Measurements from ENCODE around the gene KIF12. TPM values are rescaled to one million over a fixed set of nuclear protein-coding genes. Genes with fewer than 3 reads are reported as not detected.

The KIF12 gene
- total and polyA plus RNA-seq, 2 experiments from 2014 or later, result 39.9 to 97.3 TPM

- DNase-seq (ENCODE audit: low spot score), result no peak
- H3K79me2 ChIP-seq, result no peaks in the 10 kb centered on the region
- no peak overlapping the region for H3K4me3 ChIP-seq
- no peak overlapping the region for H3K27ac ChIP-seq
- no peak for TF ChIP-seq CTCF (IDR thresholded peaks at IDR 0.05; ENCODE audit: poor library complexity)
- no peak for TF ChIP-seq EZH2 (IDR thresholded peaks at IDR 0.05; ENCODE audit: borderline replicate concordance)
- TF ChIP-seq EZH2phosphoT487 (IDR thresholded peaks at IDR 0.05; ENCODE audit: low read depth, severe bottlenecking, unreplicated experiment), result no peak
- no peaks in the 10 kb centered on the region for H3K36me3 ChIP-seq (replicated peaks; ENCODE audit: insufficient read depth, low read depth)
- peaks cover 29% of the 10 kb centered on the region for H3K4me1 ChIP-seq (ENCODE audit: insufficient read depth)
- no peaks in the 10 kb centered on the region for H3K9me2 ChIP-seq (replicated peaks; ENCODE audit: insufficient read depth)
- no peaks in the 10 kb centered on the region for H3K9me3 ChIP-seq (ENCODE audit: low read depth)
- no peak overlapping the region for H2AFZ ChIP-seq
- H4K20me1 ChIP-seq (ENCODE audit: insufficient read depth, poor library complexity, severe bottlenecking), result no peaks in the 10 kb centered on the region
- 87% methylated on average over 12 of the region's 12 CpGs for WGBS (ENCODE audit: low lambda C conversion rate, missing lambda C conversion rate)
- no peak overlapping the region for H3K4me2 ChIP-seq
- no peaks in the 10 kb centered on the region for H3K27me3 ChIP-seq
Observed at GRCh38 chr9:114116126-114116747, 17.1 kb upstream of the KIF12 start.

- H3K9me3 ChIP-seq (ENCODE audit: low read depth), result no peaks in the 10 kb centered on the region
- 64% methylated on average over 9 of the region's 9 CpGs for WGBS (ENCODE audit: low lambda C conversion rate, missing lambda C conversion rate)
- H4K20me1 ChIP-seq (ENCODE audit: insufficient read depth, poor library complexity, severe bottlenecking), result no peaks in the 10 kb centered on the region
- no peak overlapping the region for H2AFZ ChIP-seq
- H3K4me1 ChIP-seq (ENCODE audit: insufficient read depth), result peaks cover 27% of the 10 kb centered on the region
- no peaks in the 10 kb centered on the region for H3K9me2 ChIP-seq (replicated peaks; ENCODE audit: insufficient read depth)
- H3K27ac ChIP-seq, result no peak overlapping the region
- TF ChIP-seq EZH2 (IDR thresholded peaks at IDR 0.05; ENCODE audit: borderline replicate concordance) (no peak), EZH2phosphoT487 (IDR thresholded peaks at IDR 0.05; ENCODE audit: low read depth, severe bottlenecking, unreplicated experiment) (no peak), CTCF (IDR thresholded peaks at IDR 0.05; ENCODE audit: poor library complexity) (no peak)
- DNase-seq (ENCODE audit: low spot score), result no peak
- H3K36me3 ChIP-seq (replicated peaks; ENCODE audit: insufficient read depth, low read depth), result no peaks in the 10 kb centered on the region
- H3K79me2 ChIP-seq, result no peaks in the 10 kb centered on the region
- H3K4me3 ChIP-seq, result no peak overlapping the region
- no peak overlapping the region for H3K4me2 ChIP-seq
- no peaks in the 10 kb centered on the region for H3K27me3 ChIP-seq
Observed at GRCh38 chr9:114115654-114116125, 16.6 kb upstream of the KIF12 start.

GRCh38 chr9:114114364-114114763 lies 15.3 kb upstream of the KIF12 start:
- H3K9me3 ChIP-seq (ENCODE audit: low read depth), result no peaks in the 10 kb centered on the region
- WGBS (ENCODE audit: low lambda C conversion rate, missing lambda C conversion rate), result 57% methylated on average over 2 of the region's 2 CpGs
- H3K4me3 ChIP-seq, result no peak overlapping the region
- no peaks in the 10 kb centered on the region for H4K20me1 ChIP-seq (ENCODE audit: insufficient read depth, poor library complexity, severe bottlenecking)
- no peak overlapping the region for H3K27ac ChIP-seq
- H3K4me2 ChIP-seq, result no peak overlapping the region
- no peaks in the 10 kb centered on the region for H3K79me2 ChIP-seq
- H2AFZ ChIP-seq, result no peak overlapping the region
- H3K36me3 ChIP-seq (replicated peaks; ENCODE audit: insufficient read depth, low read depth), result no peaks in the 10 kb centered on the region
- H3K27me3 ChIP-seq, result no peaks in the 10 kb centered on the region
- no peaks in the 10 kb centered on the region for H3K9me2 ChIP-seq (replicated peaks; ENCODE audit: insufficient read depth)
- DNase-seq (ENCODE audit: low spot score), result no peak
- no peak for TF ChIP-seq EZH2 (IDR thresholded peaks at IDR 0.05; ENCODE audit: borderline replicate concordance)
- TF ChIP-seq CTCF (IDR thresholded peaks at IDR 0.05; ENCODE audit: poor library complexity), result no peak
- no peak for TF ChIP-seq EZH2phosphoT487 (IDR thresholded peaks at IDR 0.05; ENCODE audit: low read depth, severe bottlenecking, unreplicated experiment)
- H3K4me1 ChIP-seq (ENCODE audit: insufficient read depth), result peaks cover 16% of the 10 kb centered on the region
